Esophagus squamous epithelium (tissue), 5 donors: ENCODE data around the gene FBXO38. TPM values are rescaled to one million over a fixed set of nuclear protein-coding genes. Genes with fewer than 3 reads are reported as not detected.

Experiments used
- DNase-seq: peaks from one replicate; lab custom pipeline; 2025; lab: John Stamatoyannopoulos, UW
- H3K27ac ChIP-seq, 4 donors: fragments of 200-600 bp; sonication (generic); one replicate each; pipeline ENCODE4 v1.5.1; 2016 to 2019; ENCODE audit warnings: mild to moderate bottlenecking in 1 of 4
- H3K27me3 ChIP-seq, 4 donors: fragments of 200-600 bp; sonication (generic); 1 replicate in 3 of 4; 2 replicates in 1 of 4; pipeline versions ENCODE4 v1.5.1 to v1.6.0; 2017 to 2021; ENCODE audit warnings: antibody characterized with exemption in 1 of 4
- H3K36me3 ChIP-seq, 3 donors: fragments of 200-600 bp; sonication (generic); one replicate each; pipeline ENCODE4 v1.5.1; 2016 to 2019
- H3K4me1 ChIP-seq, 3 donors: fragments of 200-600 bp; sonication (generic); one replicate each; pipeline ENCODE4 v1.5.1; 2017 to 2019
- H3K4me3 ChIP-seq, 4 donors: fragments of 200-600 bp; sonication (generic); 1 replicate in 3 of 4; 2 replicates in 1 of 4; pipeline ENCODE4 v1.5.1; 2016 to 2019; ENCODE audit warnings: mild to moderate bottlenecking in 2 of 4, moderate library complexity in 1 of 4
- H3K9me3 ChIP-seq, 3 donors: fragments of 200-600 bp; sonication (generic); one replicate each; pipeline ENCODE4 v1.5.1; 2016 to 2019
- POLR2A ChIP-seq, 4 donors: fragments of 450-650 bp; IDR thresholded peaks; one replicate each; pipeline ENCODE4 v1.6.1; 2017; ENCODE audit warnings: antibody characterized with exemption in 4 of 4, mild to moderate bottlenecking in 4 of 4, moderate library complexity in 3 of 4
- WGBS, 2 donors: methylation state at CpG; one replicate each; pipeline ENCODE4 v1.1.5; 2018; 5-methylcytosine and 5-hydroxymethylcytosine counted together
- intact Hi-C: fragments of 100-400 bp; cut with DNase I; formaldehyde crosslinking; loops from one replicate; pipeline ENCODE4 v1.15.0; 2022
- total RNA-seq, 4 donors: library from RNA; depleted of rRNA; stranded (reverse); fragments of >200 nt; gene quantifications; one replicate each; pipeline ENCODE4 v1.1.0, GENCODE V29; 2016
- TF ChIP-seq, protein P1 (sequence below), 6 experiments: fragments of 450-650 bp in 4 of 6; fragments of 200-600 bp in 2 of 6; sonication (generic) in 2 of 6; IDR thresholded peaks; one replicate each; pipeline ENCODE4 v1.5.1; 2016 to 2019; ENCODE audit warnings: antibody characterized with exemption in 6 of 6, mild to moderate bottlenecking in 4 of 6, moderate library complexity in 4 of 6
- donor health status: DM: yes; HTN: yes; CAD: no.

Gene FBXO38, protein sequence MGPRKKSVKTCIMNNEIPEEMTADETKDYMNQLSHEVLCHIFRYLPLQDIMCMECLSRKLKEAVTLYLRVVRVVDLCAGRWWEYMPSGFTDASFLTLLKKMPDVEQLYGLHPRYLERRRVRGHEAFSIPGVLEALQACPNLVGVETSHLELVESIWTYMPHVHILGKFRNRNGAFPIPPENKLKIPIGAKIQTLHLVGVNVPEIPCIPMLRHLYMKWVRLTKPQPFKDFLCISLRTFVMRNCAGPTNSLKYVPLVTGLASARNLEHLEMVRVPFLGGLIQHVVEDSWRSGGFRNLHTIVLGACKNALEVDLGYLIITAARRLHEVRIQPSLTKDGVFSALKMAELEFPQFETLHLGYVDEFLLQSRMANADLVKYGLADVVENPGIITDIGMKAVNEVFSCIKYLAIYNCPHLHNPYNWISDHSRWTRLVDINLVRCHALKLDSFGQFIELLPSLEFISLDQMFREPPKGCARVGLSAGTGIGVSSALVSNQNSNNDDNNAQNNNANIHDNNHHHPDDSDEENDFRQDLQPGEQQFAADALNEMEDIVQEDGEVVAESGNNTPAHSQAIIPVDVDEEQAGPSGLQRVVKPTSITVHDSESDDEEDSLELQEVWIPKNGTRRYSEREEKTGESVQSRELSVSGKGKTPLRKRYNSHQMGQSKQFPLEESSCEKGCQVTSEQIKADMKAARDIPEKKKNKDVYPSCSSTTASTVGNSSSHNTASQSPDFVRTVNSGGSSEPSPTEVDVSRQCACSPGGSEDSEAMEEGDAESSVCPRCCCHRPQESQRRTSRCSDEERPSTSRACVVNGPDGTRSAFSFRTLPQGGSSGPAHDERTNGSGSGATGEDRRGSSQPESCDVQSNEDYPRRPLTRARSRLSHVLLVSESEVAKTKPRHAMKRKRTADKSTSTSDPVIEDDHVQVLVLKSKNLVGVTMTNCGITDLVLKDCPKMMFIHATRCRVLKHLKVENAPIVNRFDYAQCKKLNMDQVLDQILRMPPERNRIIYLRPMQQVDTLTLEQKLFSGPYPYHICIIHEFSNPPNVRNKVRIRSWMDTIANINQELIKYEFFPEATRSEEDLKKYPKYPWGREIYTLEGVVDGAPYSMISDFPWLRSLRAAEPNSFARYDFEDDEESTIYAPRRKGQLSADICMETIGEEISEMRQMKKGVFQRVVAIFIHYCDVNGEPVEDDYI
- total RNA-seq = 10 to 100 TPM; 15.0 to 42.0 (median 32.1) TPM

DNA sequence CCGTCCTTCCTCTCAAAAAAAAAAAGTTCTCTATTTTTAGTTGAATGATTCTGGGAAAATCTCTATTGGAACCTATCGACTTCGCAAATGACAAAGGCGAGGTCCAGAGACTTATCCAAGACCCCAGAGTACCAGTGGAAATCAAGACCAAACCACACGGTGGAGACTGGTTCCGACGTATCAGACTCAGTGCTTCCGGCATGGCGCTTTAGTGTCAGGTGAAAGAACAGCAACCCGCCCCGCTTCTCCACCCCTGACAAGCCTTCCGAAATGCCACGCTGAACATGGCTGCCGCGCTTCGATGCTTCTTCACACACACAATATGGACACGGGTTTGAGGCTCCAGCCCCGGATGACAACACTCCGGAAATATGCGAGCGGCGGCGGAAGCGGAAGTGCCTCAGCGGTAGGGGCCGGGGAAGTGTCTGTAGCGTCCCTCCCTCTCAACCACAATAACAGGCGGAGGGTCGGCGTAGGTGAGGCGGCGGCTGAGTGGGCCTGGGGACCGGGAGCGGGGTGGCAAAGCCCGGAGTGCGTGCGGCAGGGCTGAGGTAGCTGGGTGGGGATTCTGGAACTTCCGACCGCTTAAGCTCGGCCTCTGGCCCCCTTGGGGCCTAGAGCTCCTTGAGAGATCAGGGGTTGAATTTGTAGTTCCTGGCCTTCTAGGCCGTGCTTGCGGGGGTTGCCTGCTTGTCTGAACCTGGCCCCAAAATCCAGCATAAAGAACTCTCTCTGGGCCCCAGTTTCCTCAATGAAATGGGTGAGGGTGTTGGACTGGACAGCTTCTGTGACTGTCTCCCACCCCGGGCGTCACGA lies at the start of gene FBXO38:
TSS of gene FBXO38 (plus strand) at position 395 of the 816 bp plus-strand sequence. CDS start 10,819 bp downstream, outside the sequence.
- TF ChIP-seq, protein P1, sequence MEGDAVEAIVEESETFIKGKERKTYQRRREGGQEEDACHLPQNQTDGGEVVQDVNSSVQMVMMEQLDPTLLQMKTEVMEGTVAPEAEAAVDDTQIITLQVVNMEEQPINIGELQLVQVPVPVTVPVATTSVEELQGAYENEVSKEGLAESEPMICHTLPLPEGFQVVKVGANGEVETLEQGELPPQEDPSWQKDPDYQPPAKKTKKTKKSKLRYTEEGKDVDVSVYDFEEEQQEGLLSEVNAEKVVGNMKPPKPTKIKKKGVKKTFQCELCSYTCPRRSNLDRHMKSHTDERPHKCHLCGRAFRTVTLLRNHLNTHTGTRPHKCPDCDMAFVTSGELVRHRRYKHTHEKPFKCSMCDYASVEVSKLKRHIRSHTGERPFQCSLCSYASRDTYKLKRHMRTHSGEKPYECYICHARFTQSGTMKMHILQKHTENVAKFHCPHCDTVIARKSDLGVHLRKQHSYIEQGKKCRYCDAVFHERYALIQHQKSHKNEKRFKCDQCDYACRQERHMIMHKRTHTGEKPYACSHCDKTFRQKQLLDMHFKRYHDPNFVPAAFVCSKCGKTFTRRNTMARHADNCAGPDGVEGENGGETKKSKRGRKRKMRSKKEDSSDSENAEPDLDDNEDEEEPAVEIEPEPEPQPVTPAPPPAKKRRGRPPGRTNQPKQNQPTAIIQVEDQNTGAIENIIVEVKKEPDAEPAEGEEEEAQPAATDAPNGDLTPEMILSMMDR (IDR thresholded peaks at IDR 0.05) = peak in 3 of 6 experiments; percentile 6 to 32 (median 15)
- peak in 3 of 4 donors; percentile 46 to 83 (median 49) for TF ChIP-seq POLR2A (IDR thresholded peaks at IDR 0.05)
- Histone ChIP-seq H3K4me1 (peaks cover 23 to 53% (median 32%) of the 10 kb centered on the region in 3 donors), H3K4me3 (peak within 1 kb of the TSS; percentile 66 to 94 (median 90)), H3K27ac (peak within 1 kb of the TSS; percentile 93 to 95 (median 94)), H3K36me3 (peaks cover 0 to 12% (median 0%) of the 10 kb centered on the region in 3 donors), H3K27me3 (no peaks in the 10 kb centered on the region), H3K9me3 (no peaks in the 10 kb centered on the region)
- intact Hi-C loops = no loop called here
- 0 to 1% methylated on average over 12 to 20 of the region's 45 CpGs for WGBS, 2 donors
- DNase-seq = peak; percentile 84

DNA sequence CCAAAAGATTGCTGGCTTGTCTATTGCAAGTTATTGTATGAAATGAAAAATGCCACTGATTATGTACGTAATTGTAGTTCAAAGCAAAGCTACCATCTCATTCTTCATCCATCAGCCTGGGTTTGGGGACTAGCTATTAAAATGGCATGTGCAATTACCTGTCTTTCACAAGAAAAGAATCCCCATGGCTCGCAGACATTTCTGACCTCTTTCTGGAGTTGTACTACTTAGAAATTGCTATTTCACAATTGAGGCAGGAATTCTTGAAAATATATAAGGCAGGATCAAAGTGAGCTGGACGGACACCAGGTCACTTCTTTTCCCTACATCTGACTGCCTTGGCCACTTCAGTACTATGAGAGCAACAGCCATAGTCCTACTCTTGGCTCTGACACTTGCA lies 48.5 kb upstream of the FBXO38 start, which contains the start of gene SPINK9:
TSS of gene SPINK9 (plus strand) at position 301 of the 400 bp plus-strand sequence. CDS start at position 356, 55 bp downstream.
- no peak for DNase-seq
- intact Hi-C loops = no loop called here
- no peak for TF ChIP-seq POLR2A (IDR thresholded peaks at IDR 0.05)
- TF ChIP-seq, protein P1 (IDR thresholded peaks at IDR 0.05) = no peak
- Histone ChIP-seq H3K27ac (peak within 1 kb of the TSS in 2 of 4 donors; percentile 68 to 72), H3K4me1 (no peaks in the 10 kb centered on the region), H3K9me3 (no peaks in the 10 kb centered on the region), H3K4me3 (no peak within 1 kb of the TSS), H3K36me3 (no peaks in the 10 kb centered on the region), H3K27me3 (no peaks in the 10 kb centered on the region)
- WGBS, 2 donors = 72 to 91% methylated on average over 3 of the region's 3 CpGs

DNA sequence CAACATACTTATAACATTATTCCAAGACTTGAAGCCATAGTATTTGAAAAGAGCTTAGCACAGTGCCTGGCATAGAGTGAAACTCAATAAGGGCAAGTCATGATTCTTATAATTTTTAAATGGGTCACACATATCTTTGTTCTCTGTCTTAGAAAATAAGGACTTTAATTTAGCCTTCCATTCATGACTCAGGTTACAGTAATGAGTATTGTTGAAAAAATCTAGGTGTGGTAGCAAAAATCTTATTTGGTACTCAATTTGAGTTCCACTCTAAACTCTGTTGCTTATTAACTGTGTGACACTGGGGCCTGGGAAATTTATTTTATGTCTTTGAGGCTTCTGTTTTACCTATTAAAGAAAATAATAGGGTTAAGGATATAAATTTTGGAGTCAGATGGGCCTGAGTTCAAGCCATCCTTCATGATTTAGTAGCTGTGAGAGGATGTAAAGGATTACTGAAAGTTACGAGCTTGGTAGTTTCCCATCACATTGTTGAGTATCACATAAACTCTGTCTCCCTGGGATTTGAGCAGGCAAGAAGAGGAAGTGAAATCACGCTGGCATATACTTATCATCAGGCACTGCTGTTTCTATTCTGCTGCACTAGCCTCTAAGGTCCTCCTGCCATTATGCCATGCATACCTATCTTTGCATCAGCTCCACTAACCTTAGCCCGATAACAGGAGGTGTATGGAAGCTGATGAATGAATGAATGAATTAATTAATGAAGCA lies 46.9 kb upstream of the FBXO38 start:
- intact Hi-C loops = no loop called here
- TF ChIP-seq, protein P1 (IDR thresholded peaks at IDR 0.05) = no peak
- TF ChIP-seq POLR2A (IDR thresholded peaks at IDR 0.05) = no peak

More for the DNA sequence above, 46.9 kb upstream of the FBXO38 start:
- no peaks in the 10 kb centered on the region for H3K27me3 ChIP-seq
- peak overlapping the region in 3 of 4 donors; percentile 44 to 72 (median 68) for H3K27ac ChIP-seq
- 66 to 74% methylated on average over 3 of the region's 3 CpGs for WGBS, 2 donors
- no peaks in the 10 kb centered on the region for H3K36me3 ChIP-seq
- H3K4me3 ChIP-seq = no peak overlapping the region
- H3K9me3 ChIP-seq = no peaks in the 10 kb centered on the region
- H3K4me1 ChIP-seq = peaks cover 0 to 8% (median 0%) of the 10 kb centered on the region in 3 donors
- no peak for DNase-seq
